ENCODE results near the gene STRBP.

- no peak for TF ChIP-seq CTCF (conservative IDR thresholded peaks at IDR 0.05; ENCODE audit: low read depth, low read length)
- TF ChIP-seq POLR2A (IDR thresholded peaks at IDR 0.05; ENCODE audit: low read depth, low read length), result no peak
- no peak for TF ChIP-seq RCOR1 (IDR thresholded peaks at IDR 0.05; ENCODE audit: insufficient replicate concordance, low read length)
- no peak for TF ChIP-seq ELK1 (IDR thresholded peaks at IDR 0.05; ENCODE audit: borderline replicate concordance, low read depth, low read length)
- TF ChIP-seq RAD21 (IDR thresholded peaks at IDR 0.05; ENCODE audit: low read length), result no peak
- no peak for TF ChIP-seq SMC3 (IDR thresholded peaks at IDR 0.05; ENCODE audit: low read depth, low read length)
- no peak for TF ChIP-seq MAZ (IDR thresholded peaks at IDR 0.05; ENCODE audit: borderline replicate concordance, low read depth, low read length)
These were observed 140.8 kb downstream of the STRBP start for GRCh38 chr9:123127512-123128075.

Measured in IMR-90 (cell line).